HepG2 (cell line): ENCODE measurements around the gene WDR54. TPM values are rescaled to one million over a fixed set of nuclear protein-coding genes. Genes with fewer than 3 reads are reported as not detected.

Experiments used
- AHR ChIP-seq: IDR thresholded peaks from 2 replicates; pipeline ENCODE4 v1.6.1; 2018; ENCODE audit warnings: missing genetic modification reagents, missing compliant biosample characterization
- EEA1 ChIP-seq: sonication (generic); formaldehyde crosslinking; IDR thresholded peaks from 2 replicates; pipeline ENCODE4 v1.5.1; 2020; ENCODE audit warnings: mild to moderate bottlenecking, missing genetic modification reagents, borderline replicate concordance
- EHMT2 ChIP-seq: fragments of 200-600 bp; sonication (generic); IDR thresholded peaks from 2 replicates; pipeline ENCODE4 v1.7.0; 2017; ENCODE audit warnings: antibody characterized with exemption, low read depth, low read length, borderline replicate concordance
- HBP1 ChIP-seq: IDR thresholded peaks from 2 replicates; pipeline ENCODE4 v1.6.1; 2016; ENCODE audit warnings: low read depth, control low read depth
- HNF4A ChIP-seq: sonication (generic); formaldehyde crosslinking; IDR thresholded peaks from 2 replicates; pipeline ENCODE4 v1.4.0; 2020; ENCODE audit warnings: missing genetic modification reagents
- MED13 ChIP-seq: sonication (generic); formaldehyde crosslinking; IDR thresholded peaks from 2 replicates; pipeline ENCODE4 v1.5.0; 2020; ENCODE audit warnings: missing genetic modification reagents
- MED8 ChIP-seq: sonication (generic); formaldehyde crosslinking; IDR thresholded peaks from 2 replicates; pipeline ENCODE4 v1.8.1; 2023; ENCODE audit warnings: mild to moderate bottlenecking, missing genetic modification reagents; ENCODE audit not compliant: insufficient replicate concordance
- MEF2D ChIP-seq: sonication (generic); formaldehyde crosslinking; IDR thresholded peaks from 2 replicates; pipeline ENCODE4 v1.5.1; 2020; ENCODE audit warnings: mild to moderate bottlenecking, missing genetic modification reagents
- NAIF1 ChIP-seq: sonication (generic); formaldehyde crosslinking; IDR thresholded peaks from 2 replicates; pipeline ENCODE4 v1.5.0; 2020; ENCODE audit warnings: mild to moderate bottlenecking, missing genetic modification reagents, borderline replicate concordance
- PTBP1 ChIP-seq: fragments of 200-400 bp; formaldehyde crosslinking; IDR thresholded peaks from 2 replicates; pipeline ENCODE4 v1.6.1; 2018; ENCODE audit warnings: low read length, low read depth; ENCODE audit not compliant: poor library complexity, severe bottlenecking
- RFX3 ChIP-seq: IDR thresholded peaks from 2 replicates; pipeline ENCODE4 v1.6.1; 2016; ENCODE audit warnings: missing biosample characterization, missing genetic modification reagents
- SRSF1 ChIP-seq: fragments of 200-400 bp; formaldehyde crosslinking; optimal IDR thresholded peaks from 2 replicates; pipeline ENCODE3; 2017; ENCODE audit warnings: mild to moderate bottlenecking, low read depth, low read length, moderate library complexity
- TBX2 ChIP-seq: sonication (generic); formaldehyde crosslinking; IDR thresholded peaks from 2 replicates; pipeline ENCODE4 v1.5.0; 2020; ENCODE audit warnings: missing genetic modification reagents, mild to moderate bottlenecking, borderline replicate concordance
- XBP1 ChIP-seq: sonication (generic); formaldehyde crosslinking; IDR thresholded peaks from 2 replicates; pipeline ENCODE4 v1.5.0; 2020; ENCODE audit warnings: missing genetic modification reagents
- YEATS4 ChIP-seq: sonication (generic); formaldehyde crosslinking; IDR thresholded peaks from 2 replicates; pipeline ENCODE4 v1.4.0; 2020; ENCODE audit warnings: missing genetic modification reagents, borderline replicate concordance
- ZBTB33 ChIP-seq: sonication (generic); formaldehyde crosslinking; IDR thresholded peaks from 2 replicates; pipeline ENCODE4 v1.4.0; 2020; ENCODE audit warnings: missing genetic modification reagents
- ZIK1 ChIP-seq: sonication (generic); formaldehyde crosslinking; IDR thresholded peaks from 2 replicates; pipeline ENCODE4 v1.5.0; 2020; ENCODE audit warnings: mild to moderate bottlenecking, low read depth, missing genetic modification reagents, borderline replicate concordance
- ZNF317 ChIP-seq: sonication (generic); formaldehyde crosslinking; IDR thresholded peaks from 2 replicates; pipeline ENCODE4 v1.5.0; 2020; ENCODE audit warnings: mild to moderate bottlenecking, missing genetic modification reagents
- ZNF333 ChIP-seq: sonication (generic); formaldehyde crosslinking; IDR thresholded peaks from 2 replicates; pipeline ENCODE4 v1.4.0; 2020; ENCODE audit warnings: mild to moderate bottlenecking, missing genetic modification reagents, borderline replicate concordance
- ZNF350 ChIP-seq: sonication (generic); formaldehyde crosslinking; IDR thresholded peaks from 2 replicates; pipeline ENCODE4 v1.4.0; 2020; ENCODE audit warnings: mild to moderate bottlenecking, low read depth, missing genetic modification reagents, borderline replicate concordance
- ZNF75D ChIP-seq: sonication (generic); formaldehyde crosslinking; IDR thresholded peaks from 2 replicates; pipeline ENCODE4 v1.8.1; 2023; ENCODE audit warnings: missing genetic modification reagents, mild to moderate bottlenecking, borderline replicate concordance
- polyA plus RNA-seq, 8 experiments: library from polyadenylated mRNA; depleted of rRNA in 3 of 8; stranded (reverse) in 7 of 8; unstranded in 1 of 8; fragments of >200 nt; fragmentation: Illumina TruSeq in 4 of 8; extraction: Trizol in 4 of 8; gene quantifications; 2 replicates each; pipeline versions ENCODE4 v1.2.1 to v1.2.3, GENCODE V29; 2011 to 2016; ENCODE audit warnings: low read depth in 4 of 8, missing spikeins in 1 of 8, mixed read lengths in 1 of 8; ENCODE audit not compliant: insufficient read depth in 1 of 8
- total RNA-seq, 5 experiments: library from RNA; depleted of rRNA; stranded (reverse); fragments of >200 nt; fragmentation: Illumina TruSeq; extraction: Trizol; gene quantifications; 2 replicates each; pipeline ENCODE4 v1.2.3, GENCODE V29; 2016; ENCODE audit warnings: low read depth in 1 of 5
- TF ChIP-seq, protein P1 (sequence below): sonication (generic); formaldehyde crosslinking; IDR thresholded peaks from 2 replicates; pipeline ENCODE4 v1.8.0; 2022; ENCODE audit warnings: mild to moderate bottlenecking, missing genetic modification reagents, borderline replicate concordance
- TF ChIP-seq, protein P2 (sequence below): sonication (generic); formaldehyde crosslinking; conservative IDR thresholded peaks from 2 replicates; pipeline ENCODE4 v1.4.0; 2020; ENCODE audit warnings: missing genetic modification reagents

WDR54 gene
- total and polyA plus RNA-seq, 2 of the 13 experiments (the other 11 are each of a cell fraction or from before 2014, with no cell fraction given), result 2.0 to 17.3 TPM

DNA sequence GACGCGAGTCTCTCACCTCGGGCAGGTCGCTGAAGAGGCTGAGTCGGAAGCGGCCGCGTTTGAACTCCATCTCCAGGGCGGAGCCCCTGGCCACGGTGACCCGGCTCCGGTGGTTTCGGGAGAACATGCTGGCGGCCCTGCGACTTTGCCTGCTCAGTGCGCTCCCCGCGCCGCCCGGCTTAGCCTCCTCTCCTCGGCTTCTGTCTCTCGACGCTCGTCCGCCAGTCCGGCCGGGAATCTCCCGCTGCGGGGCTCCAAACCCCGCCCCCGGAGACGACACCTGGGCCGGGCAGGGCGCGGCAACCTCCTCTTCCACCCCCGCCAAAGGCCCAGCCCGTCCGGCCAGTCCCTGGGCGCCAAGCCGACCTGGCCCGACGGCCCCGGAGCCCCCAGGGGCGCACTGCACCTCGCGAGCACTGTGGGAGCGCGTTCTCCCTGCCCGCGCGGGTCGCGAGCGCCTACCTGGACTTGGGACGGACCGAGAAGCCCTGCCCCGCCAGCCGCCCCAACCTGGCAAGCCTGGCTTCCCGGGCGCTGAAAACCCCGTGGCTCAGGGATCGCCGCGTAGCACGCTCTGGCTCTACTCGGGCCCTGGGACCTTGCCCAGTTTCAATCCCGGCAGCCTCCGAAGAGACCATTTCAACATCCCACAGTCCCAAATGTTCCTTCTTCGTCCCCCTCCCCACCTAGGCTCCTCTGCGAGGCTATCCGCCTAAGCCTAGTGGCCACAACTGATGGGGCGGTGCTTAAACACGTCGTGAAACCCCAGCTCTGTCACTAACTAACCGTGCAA, 20.4 kb downstream of the WDR54 start, which contains the start of gene RTKN (continued):
- TF ChIP-seq MED8 (CRISPR knock-in tag) (peak; percentile 53), RFX3 (CRISPR knock-in tag) (peak; percentile 33; the same call in 1 of the 2 replicates), AHR (CRISPR knock-in tag) (no peak; the same call in 1 of the 2 replicates), EHMT2 (no peak), ZNF350 (0 out of 2 replicates have a peak, but pooled peaks have one; percentile 54), PTBP1 (peak; percentile 66), TBX2 (peak; percentile 93), ZNF75D (CRISPR knock-in tag) (no peak), HBP1 (CRISPR knock-in tag) (no peak), YEATS4 (CRISPR knock-in tag) (peak; percentile 93), ZNF317 (CRISPR knock-in tag) (no peak; the same call in 1 of the 2 replicates), XBP1 (CRISPR knock-in tag) (no peak), ZBTB33 (CRISPR knock-in tag) (no peak), ZIK1 (CRISPR knock-in tag) (no peak), HNF4A (CRISPR knock-in tag) (peak; percentile 30; the same call in 1 of the 2 replicates), ZNF333 (CRISPR knock-in tag) (no peak; the same call in none of the 2 replicates), MED13 (CRISPR knock-in tag) (peak; percentile 84; the same call in 1 of the 2 replicates), EEA1 (CRISPR knock-in tag) (peak; percentile 79), SRSF1 (no peak), MEF2D (CRISPR knock-in tag) (peak; percentile 65), NAIF1 (CRISPR knock-in tag) (peak; percentile 68; the same call in 1 of the 2 replicates)
- TF ChIP-seq, protein P1, sequence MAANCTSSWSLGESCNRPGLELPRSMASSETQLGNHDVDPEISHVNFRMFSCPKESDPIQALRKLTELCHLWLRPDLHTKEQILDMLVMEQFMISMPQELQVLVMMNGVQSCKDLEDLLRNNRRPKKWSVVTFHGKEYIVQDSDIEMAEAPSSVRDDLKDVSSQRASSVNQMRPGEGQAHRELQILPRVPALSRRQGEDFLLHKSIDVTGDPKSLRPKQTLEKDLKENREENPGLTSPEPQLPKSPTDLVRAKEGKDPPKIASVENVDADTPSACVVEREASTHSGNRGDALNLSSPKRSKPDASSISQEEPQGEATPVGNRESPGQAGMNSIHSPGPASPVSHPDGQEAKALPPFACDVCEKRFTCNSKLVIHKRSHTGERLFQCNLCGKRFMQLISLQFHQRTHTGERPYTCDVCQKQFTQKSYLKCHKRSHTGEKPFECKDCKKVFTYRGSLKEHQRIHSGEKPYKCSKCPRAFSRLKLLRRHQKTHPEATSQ (CRISPR knock-in tag), result peak; percentile 85; the same call in 1 of the 2 replicates
- TF ChIP-seq, protein P2, sequence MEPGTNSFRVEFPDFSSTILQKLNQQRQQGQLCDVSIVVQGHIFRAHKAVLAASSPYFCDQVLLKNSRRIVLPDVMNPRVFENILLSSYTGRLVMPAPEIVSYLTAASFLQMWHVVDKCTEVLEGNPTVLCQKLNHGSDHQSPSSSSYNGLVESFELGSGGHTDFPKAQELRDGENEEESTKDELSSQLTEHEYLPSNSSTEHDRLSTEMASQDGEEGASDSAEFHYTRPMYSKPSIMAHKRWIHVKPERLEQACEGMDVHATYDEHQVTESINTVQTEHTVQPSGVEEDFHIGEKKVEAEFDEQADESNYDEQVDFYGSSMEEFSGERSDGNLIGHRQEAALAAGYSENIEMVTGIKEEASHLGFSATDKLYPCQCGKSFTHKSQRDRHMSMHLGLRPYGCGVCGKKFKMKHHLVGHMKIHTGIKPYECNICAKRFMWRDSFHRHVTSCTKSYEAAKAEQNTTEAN, result peak; percentile 57; the same call in 1 of the 2 replicates
